ENCODE data around the gene ARCN1.

The ARCN1 gene

DNA sequence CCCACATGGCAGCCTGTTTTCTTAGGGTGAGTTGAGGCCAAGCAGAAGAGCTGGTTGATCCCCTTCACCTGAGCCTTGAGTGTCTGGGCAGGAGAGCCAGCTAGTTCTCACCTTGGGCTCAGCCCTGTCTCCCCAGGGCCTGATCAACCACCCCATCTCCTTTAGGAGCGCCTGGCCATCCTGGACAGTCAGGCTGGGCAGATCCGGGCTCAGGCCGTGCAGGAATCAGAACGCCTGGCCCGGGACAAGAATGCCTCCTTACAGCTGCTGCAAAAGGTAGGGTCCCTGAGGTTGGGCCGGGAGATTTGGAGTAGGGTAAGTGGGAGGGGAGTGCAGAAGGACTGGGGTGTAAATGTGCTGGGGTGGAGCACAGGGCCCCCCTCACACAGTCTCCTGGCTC lies 66.5 kb downstream of the ARCN1 start:
- no peak for DNase-seq (ENCODE audit: low read depth in 2 of 2)

DNA sequence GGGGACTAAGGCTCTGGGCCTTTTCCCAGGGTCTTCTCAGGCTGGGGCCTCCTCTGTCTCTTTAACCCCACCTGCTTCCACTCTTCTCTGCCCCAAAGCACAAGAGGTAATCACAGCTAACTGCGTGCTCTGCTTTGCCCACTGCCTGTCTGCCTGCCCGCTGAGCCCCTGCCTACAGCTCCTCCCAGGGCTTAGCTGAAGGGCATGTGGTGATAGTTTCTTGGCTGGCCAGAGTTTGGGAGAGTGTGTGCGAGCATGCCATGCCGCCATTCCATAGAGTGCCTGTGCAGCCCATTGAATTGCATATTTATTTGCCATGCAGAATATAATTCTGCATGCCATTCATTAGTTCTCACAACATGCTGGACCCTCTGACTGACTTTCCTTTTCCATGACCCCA lies 67.7 kb downstream of the ARCN1 start:
- DNase-seq (ENCODE audit: low read depth in 2 of 2), result no peak

DNA sequence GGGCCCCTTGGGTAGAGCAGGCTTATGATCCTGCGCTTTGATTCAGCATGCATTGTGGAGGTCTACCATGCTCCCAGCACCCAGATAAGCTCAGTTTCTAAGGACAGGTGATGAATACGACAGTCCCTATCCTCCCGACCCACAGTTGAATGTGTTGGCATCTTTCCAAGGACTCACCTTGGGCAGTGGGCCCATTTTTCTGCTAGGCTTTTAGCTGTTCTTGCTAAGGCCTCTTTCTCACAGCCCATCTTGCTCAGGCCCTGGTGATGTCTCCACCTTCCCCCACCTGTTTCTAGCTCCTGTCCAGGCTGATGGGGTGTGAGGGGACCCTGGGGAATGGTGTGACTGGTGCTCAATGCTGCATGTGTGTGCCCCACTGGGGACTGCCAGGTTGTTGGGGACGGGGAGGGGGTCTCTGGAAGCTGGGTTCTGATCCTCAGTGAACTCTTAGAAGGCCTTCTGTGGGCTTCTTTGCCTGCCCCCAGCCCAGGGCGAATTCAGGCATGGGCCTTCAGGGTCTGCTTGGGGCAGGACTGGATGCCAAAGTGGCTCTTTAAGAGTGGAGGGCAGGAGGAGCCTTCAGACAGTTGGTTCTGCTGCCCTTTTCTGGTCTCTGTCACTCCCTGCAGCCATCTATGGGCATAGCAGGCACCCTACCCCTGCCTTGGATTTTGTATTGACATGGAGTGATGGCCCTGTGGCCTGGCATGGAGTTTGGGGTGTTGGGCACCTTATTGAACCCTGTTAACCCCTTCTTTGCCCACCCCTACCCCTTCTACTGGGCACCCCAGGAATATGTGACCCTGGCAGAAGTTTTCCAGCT lies 68.3 kb downstream of the ARCN1 start:
- DNase-seq (ENCODE audit: low read depth in 2 of 2), result no peak

- no peak for DNase-seq (ENCODE audit: low read depth in 2 of 2)
Measured at GRCh38 chr11:118641397-118642019, 69.3 kb downstream of the ARCN1 start.

DNA sequence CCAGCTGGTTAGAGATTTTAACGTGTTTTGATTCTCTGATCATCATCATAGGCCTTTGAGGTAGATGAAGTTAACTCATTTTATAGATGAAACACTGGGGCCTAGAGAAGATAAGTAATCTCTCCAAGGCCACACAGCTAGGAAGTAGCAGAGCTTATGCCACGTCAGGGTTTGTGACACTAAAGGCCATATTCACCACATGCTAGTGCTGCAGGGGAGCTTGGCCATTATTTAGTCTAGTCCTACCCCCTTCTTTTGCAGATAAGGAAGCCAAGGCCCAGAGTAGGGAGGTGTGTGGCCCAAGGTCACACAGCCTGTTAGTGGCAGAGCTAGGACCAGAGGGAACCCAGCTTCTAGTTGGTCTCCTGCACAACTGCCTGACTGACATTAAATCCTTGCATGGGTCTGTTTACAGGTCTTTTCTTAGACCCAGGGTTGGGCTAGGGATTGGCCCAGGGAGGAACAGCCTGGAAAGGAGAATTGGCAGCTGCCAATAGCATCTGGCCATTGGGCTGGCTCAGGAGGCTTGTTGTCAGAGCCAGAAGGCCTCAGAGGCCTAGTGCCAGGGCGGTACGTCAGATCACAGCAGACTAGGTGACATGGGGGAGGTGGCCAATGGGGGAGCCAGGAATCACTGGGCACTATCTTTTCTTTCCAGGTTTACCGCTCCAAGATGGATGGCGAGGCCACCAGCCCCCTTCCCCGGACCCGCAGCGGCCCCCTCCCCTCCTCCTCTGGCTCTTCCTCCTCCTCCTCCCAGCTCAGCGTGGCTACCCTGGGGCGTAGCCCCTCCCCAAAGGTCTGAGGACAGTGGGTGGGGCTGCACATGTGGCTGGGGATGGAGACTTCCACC lies 71.2 kb downstream of the ARCN1 start:
- DNase-seq (ENCODE audit: low read depth in 2 of 2), result no peak

GRCh38 chr11:118643995-118644345 lies 71.8 kb downstream of the ARCN1 start:
- no peak for DNase-seq (ENCODE audit: low read depth in 2 of 2)

DNA sequence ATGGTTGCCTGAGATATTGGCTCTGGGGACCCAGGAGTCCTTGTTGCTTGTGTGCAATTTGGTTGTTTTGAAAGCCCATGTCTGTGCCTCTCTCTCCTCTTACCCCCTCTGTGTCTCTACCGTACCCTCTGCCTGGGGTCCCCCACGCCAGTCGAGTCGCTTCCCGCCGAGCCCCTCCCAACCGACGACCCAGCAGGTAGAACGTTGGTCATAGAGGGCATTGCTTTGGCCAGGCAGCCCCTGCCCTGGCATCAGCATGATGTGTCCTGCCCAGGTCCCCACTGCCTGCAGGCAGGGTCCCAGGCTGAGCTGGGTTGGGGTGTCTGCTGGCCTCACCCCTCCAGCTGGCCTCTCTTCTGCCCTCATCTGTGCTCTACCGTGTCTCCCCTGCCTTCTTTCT lies 72.3 kb downstream of the ARCN1 start:
- no peak for DNase-seq (ENCODE audit: low read depth in 2 of 2)

DNA sequence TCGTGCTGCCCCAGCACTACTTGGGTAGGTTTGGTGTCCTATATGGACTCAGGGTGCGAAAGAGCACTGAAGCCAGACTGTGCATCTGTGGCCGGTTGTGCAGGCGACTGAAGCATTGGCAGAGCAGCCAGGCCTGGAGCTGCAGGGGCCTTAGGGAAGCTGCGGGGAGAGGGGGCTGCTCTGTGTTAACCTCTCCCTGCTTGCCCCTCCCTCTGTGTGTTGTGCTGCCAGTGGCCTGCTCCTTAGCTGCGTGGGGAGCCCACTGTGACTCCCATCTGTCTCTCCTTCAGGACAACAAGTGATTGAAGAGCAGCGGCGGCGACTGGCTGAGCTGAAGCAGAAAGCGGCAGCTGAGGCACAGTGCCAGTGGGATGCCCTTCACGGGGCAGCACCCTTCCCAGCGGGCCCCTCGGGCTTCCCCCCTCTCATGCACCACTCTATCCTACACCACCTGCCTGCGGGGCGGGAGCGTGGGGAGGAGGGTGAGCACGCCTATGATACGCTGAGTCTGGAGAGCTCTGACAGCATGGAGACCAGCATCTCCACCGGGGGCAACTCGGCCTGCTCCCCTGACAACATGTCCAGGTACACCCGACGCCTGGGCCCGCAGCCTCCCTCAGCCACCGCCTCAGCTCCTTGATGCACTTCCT lies 73.0 kb downstream of the ARCN1 start:
- DNase-seq (ENCODE audit: low read depth in 2 of 2), result no peak

DNA sequence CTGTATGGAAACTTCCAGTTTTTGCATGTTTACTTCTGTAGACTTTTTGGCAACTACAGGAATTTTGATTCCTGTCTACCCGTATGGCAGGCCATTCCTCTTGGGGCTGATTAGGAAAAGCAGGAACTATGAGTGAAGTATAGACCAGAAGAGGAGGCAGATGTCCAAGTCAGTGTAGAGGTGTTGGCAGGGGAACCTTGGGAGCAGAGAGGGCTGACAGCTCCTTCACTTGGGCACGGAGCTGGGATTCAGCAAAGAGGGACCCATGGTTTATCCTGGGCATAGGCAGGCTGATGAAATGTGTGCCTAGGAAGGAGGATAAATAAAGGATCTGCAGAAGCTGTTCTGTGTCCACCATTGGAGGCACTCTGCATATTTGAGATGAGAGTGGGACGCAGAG lies 74.2 kb downstream of the ARCN1 start:
- no peak for DNase-seq (ENCODE audit: low read depth in 2 of 2)

- no peak for DNase-seq (ENCODE audit: low read depth in 2 of 2)
Measured at GRCh38 chr11:118648291-118648690, 76.1 kb downstream of the ARCN1 start.

GRCh38 chr11:118649941-118650340 lies 77.7 kb downstream of the ARCN1 start:
- no peak for DNase-seq (ENCODE audit: low read depth in 2 of 2)

DNA sequence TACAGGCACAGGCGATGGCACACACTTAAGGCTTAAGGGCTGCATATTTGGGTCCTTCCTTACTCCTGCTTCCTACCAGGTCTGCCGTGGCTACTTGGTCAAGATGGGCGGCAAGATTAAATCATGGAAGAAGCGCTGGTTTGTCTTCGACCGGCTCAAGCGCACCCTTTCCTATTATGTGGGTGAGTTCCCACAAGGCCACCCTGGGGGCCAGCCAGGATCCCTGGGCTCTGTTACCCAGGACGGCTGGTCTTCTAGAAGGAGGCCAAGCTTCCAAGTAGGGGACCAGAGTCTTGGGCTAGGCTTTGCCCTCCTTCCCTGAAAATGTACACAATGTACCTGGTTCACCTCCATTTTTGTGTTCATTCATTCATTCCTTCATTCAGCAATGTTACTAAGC lies 78.2 kb downstream of the ARCN1 start:
- no peak for DNase-seq (ENCODE audit: low read depth in 2 of 2)

GRCh38 chr11:118651820-118652219 lies 79.6 kb downstream of the ARCN1 start:
- DNase-seq (ENCODE audit: low read depth in 2 of 2), result no peak

All from stimulated activated CD4-positive, alpha-beta T cell treated with anti-CD3 and anti-CD28 coated beads, Interleukin-4, amount 100 ng/mL, for 48 hours (primary cell).